ENCODE results near the gene CABP4.
"Not testable (repeated sequence)": the region's sequence is repeated elsewhere in the genome, so short reads cannot be mapped to it uniquely, and the experiment has no call there.

The CABP4 gene

GRCh38 chr11:67453816-67454732 is 1.1 kb upstream of the CABP4 start:
- no peak for DNase-seq (ENCODE audit: low read depth)

GRCh38 chr11:67456068-67456705 is 1.0 kb downstream of the CABP4 start:
- DNase-seq (ENCODE audit: low read depth), result no peak

- no peak for DNase-seq (ENCODE audit: low read depth)
Measured at GRCh38 chr11:67457453-67457852, 2.3 kb downstream of the CABP4 start.

GRCh38 chr11:67458266-67458665 is 3.1 kb downstream of the CABP4 start:
- no peak for DNase-seq (ENCODE audit: low read depth)

- DNase-seq (ENCODE audit: low read depth), result no peak
Measured at GRCh38 chr11:67463186-67463585, 8.0 kb downstream of the CABP4 start.

- DNase-seq (ENCODE audit: low read depth), result no peak
Measured at GRCh38 chr11:67463680-67464410, 8.7 kb downstream of the CABP4 start.

- peak; percentile 85 for DNase-seq (ENCODE audit: low read depth)
Measured at GRCh38 chr11:67464411-67465188, 9.4 kb downstream of the CABP4 start.

- no peak for DNase-seq (ENCODE audit: low read depth)
Measured at GRCh38 chr11:67465189-67465510, 10.0 kb downstream of the CABP4 start.

- DNase-seq (ENCODE audit: low read depth), result not testable (repeated sequence)
Measured at GRCh38 chr11:67465530-67465929, 10.4 kb downstream of the CABP4 start.

GRCh38 chr11:67466367-67466766 is 11.2 kb downstream of the CABP4 start:
- no peak for DNase-seq (ENCODE audit: low read depth)

GRCh38 chr11:67466962-67467771 is 12.0 kb downstream of the CABP4 start:
- DNase-seq (ENCODE audit: low read depth), result no peak

- no peak for DNase-seq (ENCODE audit: low read depth)
Measured at GRCh38 chr11:67468056-67468455, 12.9 kb downstream of the CABP4 start.

GRCh38 chr11:67468456-67468758 is 13.3 kb downstream of the CABP4 start:
- DNase-seq (ENCODE audit: low read depth), result no peak

- DNase-seq (ENCODE audit: low read depth), result peak; percentile 88
Measured at GRCh38 chr11:67468759-67469507, 13.8 kb downstream of the CABP4 start, which contains the start of gene TMEM134. Gene TMEM134 (minus strand): TSS chr11:67469251. CDS start chr11:67469192, 59 bp downstream.

- DNase-seq (ENCODE audit: low read depth), result no peak
Measured at GRCh38 chr11:67469508-67469811, 14.3 kb downstream of the CABP4 start.

GRCh38 chr11:67470337-67471002 is 15.3 kb downstream of the CABP4 start:
- no peak for DNase-seq (ENCODE audit: low read depth)

GRCh38 chr11:67472882-67473281 is 17.7 kb downstream of the CABP4 start:
- DNase-seq (ENCODE audit: low read depth), result no peak

GRCh38 chr11:67476692-67477091 is 21.5 kb downstream of the CABP4 start:
- not testable (repeated sequence) for DNase-seq (ENCODE audit: low read depth)

- not testable (repeated sequence) for DNase-seq (ENCODE audit: low read depth)
Measured at GRCh38 chr11:67477344-67478050, 22.3 kb downstream of the CABP4 start.

Measured in activated T-helper 9 cell treated with anti-CD3 and anti-CD28 coated beads, Interleukin-2, amount 50 U/mL, for 16 hours (primary cell).